Mesenchymal stem cell (in vitro differentiated cells and primary cell): ENCODE measurements around the gene SUPT3H.

Source experiments
- DNase-seq: peaks from one replicate; pipeline ENCODE4 v3.0.0-alpha.2; 2013
- H2AFZ ChIP-seq: one replicate; pipeline ENCODE4 v1.6.1; 2013; ENCODE audit warnings: low read depth, mild to moderate bottlenecking, control low read depth, inconsistent platforms, low read length, moderate library complexity
- H2AK5ac ChIP-seq: 2 replicates; pipeline ENCODE4 v1.6.1; 2013; ENCODE audit warnings: low read length, moderate library complexity, mild to moderate bottlenecking, inconsistent platforms; ENCODE audit not compliant: severe bottlenecking
- H2BK120ac ChIP-seq: one replicate; pipeline ENCODE4 v1.6.1; 2013; ENCODE audit warnings: low read depth, mild to moderate bottlenecking, inconsistent platforms, low read length, moderate library complexity
- H2BK12ac ChIP-seq, 2 experiments: one replicate each; pipeline ENCODE4 v1.6.1; 2013; ENCODE audit warnings: inconsistent platforms in 2 of 2, low read length in 2 of 2, mild to moderate bottlenecking in 2 of 2, moderate library complexity in 2 of 2, control low read depth in 1 of 2
- H2BK15ac ChIP-seq: one replicate; pipeline ENCODE4 v1.6.1; 2013; ENCODE audit warnings: mild to moderate bottlenecking, low read depth, inconsistent platforms; ENCODE audit not compliant: poor library complexity, severe bottlenecking
- H2BK5ac ChIP-seq: 2 replicates; pipeline ENCODE4 v1.6.1; 2013; ENCODE audit warnings: low read depth, mild to moderate bottlenecking, low read length, control low read depth, inconsistent platforms; ENCODE audit not compliant: poor library complexity, severe bottlenecking
- H3K14ac ChIP-seq, 2 experiments: one replicate each; pipeline ENCODE4 v1.6.1; 2013; ENCODE audit warnings: inconsistent platforms in 2 of 2, low read length in 2 of 2, control low read depth in 1 of 2, mild to moderate bottlenecking in 1 of 2, moderate library complexity in 1 of 2
- H3K18ac ChIP-seq, 2 experiments: one replicate each; pipeline ENCODE4 v1.6.1; 2013; ENCODE audit warnings: inconsistent platforms in 2 of 2, low read length in 2 of 2, control low read depth in 1 of 2, low read depth in 1 of 2, mild to moderate bottlenecking in 1 of 2
- H3K23ac ChIP-seq, 2 experiments: one replicate each; pipeline ENCODE4 v1.6.1; 2013; ENCODE audit warnings: inconsistent platforms in 2 of 2, low read length in 2 of 2, mild to moderate bottlenecking in 2 of 2, moderate library complexity in 2 of 2, control low read depth in 1 of 2
- H3K27ac ChIP-seq: 2 replicates; pipeline ENCODE4 v1.5.1; 2013; ENCODE audit warnings: mild to moderate bottlenecking, moderate library complexity, low read length, control low read depth, inconsistent platforms; ENCODE audit not compliant: poor library complexity, severe bottlenecking
- H3K27me3 ChIP-seq, 2 experiments: 2 replicates each; pipeline versions ENCODE4 v1.6.1 to v1.7.0; 2013; ENCODE audit warnings: low read length in 2 of 2, mild to moderate bottlenecking in 2 of 2, moderate library complexity in 2 of 2, control low read depth in 1 of 2, inconsistent platforms in 1 of 2; ENCODE audit not compliant: control insufficient read depth in 1 of 2, insufficient read depth in 1 of 2
- H3K36me3 ChIP-seq, 2 experiments: 2 replicates each; pipeline versions ENCODE4 v1.6.1 to v1.7.0; 2013; ENCODE audit warnings: low read length in 2 of 2, control low read depth in 1 of 2, inconsistent platforms in 1 of 2, low read depth in 1 of 2, mild to moderate bottlenecking in 1 of 2; ENCODE audit not compliant: insufficient read depth in 2 of 2, control insufficient read depth in 1 of 2
- H3K4ac ChIP-seq, 2 experiments: one replicate each; pipeline ENCODE4 v1.6.1; 2013; ENCODE audit warnings: inconsistent platforms in 2 of 2, low read length in 2 of 2, mild to moderate bottlenecking in 2 of 2, moderate library complexity in 2 of 2, control low read depth in 1 of 2, low read depth in 1 of 2
- H3K4me1 ChIP-seq: 2 replicates; pipeline ENCODE4 v1.6.1; 2013; ENCODE audit warnings: low read depth, low read length, control low read depth; ENCODE audit not compliant: control insufficient read depth, insufficient read depth
- H3K4me2 ChIP-seq: 2 replicates; pipeline ENCODE4 v1.6.1; 2013; ENCODE audit warnings: low read length, mild to moderate bottlenecking, inconsistent platforms; ENCODE audit not compliant: poor library complexity, severe bottlenecking
- H3K4me3 ChIP-seq, 2 experiments: 2 replicates each; pipeline versions ENCODE4 v1.5.1 to v1.7.0; 2013; ENCODE audit warnings: low read length in 2 of 2, mild to moderate bottlenecking in 2 of 2, control low read depth in 1 of 2, low read depth in 1 of 2; ENCODE audit not compliant: insufficient read depth in 1 of 2
- H3K79me1 ChIP-seq: replicated peaks from 2 replicates; pipeline ENCODE4 v1.6.1; 2013; ENCODE audit warnings: mild to moderate bottlenecking, control low read depth, low read length, inconsistent platforms; ENCODE audit not compliant: poor library complexity, severe bottlenecking
- H3K9ac ChIP-seq: 2 replicates; pipeline ENCODE4 v1.7.0; 2013; ENCODE audit warnings: mild to moderate bottlenecking, low read length, moderate library complexity
- H3K9me3 ChIP-seq: 2 replicates; pipeline ENCODE4 v1.7.0; 2013; ENCODE audit warnings: mild to moderate bottlenecking, low read length; ENCODE audit not compliant: control insufficient read depth
- H4K8ac ChIP-seq: one replicate; pipeline ENCODE4 v1.6.1; 2013; ENCODE audit warnings: inconsistent platforms, mild to moderate bottlenecking, low read length, moderate library complexity
- H4K91ac ChIP-seq: one replicate; pipeline ENCODE4 v1.6.1; 2013; ENCODE audit warnings: mild to moderate bottlenecking, low read length, inconsistent platforms
- WGBS: methylation state at CpG from one replicate; pipeline ENCODE4 v1.1.7; 2013; ENCODE audit warnings: mixed read lengths; 5-methylcytosine and 5-hydroxymethylcytosine counted together

SUPT3H gene

GRCh38 chr6:44800784-44801592 is 576.7 kb downstream of the SUPT3H start:
- H3K79me1 ChIP-seq: no peaks in the 10 kb centered on the region
- no peak overlapping the region for H2BK5ac ChIP-seq
- H3K23ac ChIP-seq: no peak overlapping the region
- no peak overlapping the region for H4K8ac ChIP-seq
- no peak overlapping the region for H2AFZ ChIP-seq
- H2BK120ac ChIP-seq: no peak overlapping the region
- no peak overlapping the region for H2BK15ac ChIP-seq
- peaks cover 0 to 11% of the 10 kb centered on the region in 2 experiments for H3K27me3 ChIP-seq
- H3K4me3 ChIP-seq: no peak overlapping the region
- no peak overlapping the region for H2BK12ac ChIP-seq
- H3K27ac ChIP-seq: no peak overlapping the region
- H3K9ac ChIP-seq: no peak overlapping the region
- no peak for DNase-seq
- H4K91ac ChIP-seq: no peak overlapping the region
- no peak overlapping the region for H3K14ac ChIP-seq
- H3K36me3 ChIP-seq: peaks cover 0 to 5% of the 10 kb centered on the region in 2 experiments
- H3K4me2 ChIP-seq: no peak overlapping the region
- WGBS: 77% methylated on average over 8 of the region's 8 CpGs
- no peak overlapping the region for H3K4ac ChIP-seq
- no peaks in the 10 kb centered on the region for H3K9me3 ChIP-seq
- peaks cover 9% of the 10 kb centered on the region for H3K4me1 ChIP-seq
- H2AK5ac ChIP-seq: peak overlapping the region; percentile 44
- no peak overlapping the region for H3K18ac ChIP-seq

- WGBS: 63% methylated on average over 6 of the region's 8 CpGs
Observed at GRCh38 chr6:44800171-44800783, 577.5 kb downstream of the SUPT3H start.

GRCh38 chr6:44797746-44798145 is 580.0 kb downstream of the SUPT3H start:
- H4K8ac ChIP-seq: no peak overlapping the region
- no peak overlapping the region for H2BK15ac ChIP-seq
- no peaks in the 10 kb centered on the region for H3K79me1 ChIP-seq
- H3K4me2 ChIP-seq: no peak overlapping the region
- no peak overlapping the region for H3K14ac ChIP-seq
- no peak overlapping the region for H2BK120ac ChIP-seq
- H3K9ac ChIP-seq: no peak overlapping the region
- no peak overlapping the region for H3K18ac ChIP-seq
- DNase-seq: no peak
- no peak overlapping the region for H4K91ac ChIP-seq
- no peak overlapping the region for H3K27ac ChIP-seq
- no peak overlapping the region for H2AFZ ChIP-seq
- H3K4ac ChIP-seq: no peak overlapping the region
- H3K23ac ChIP-seq: no peak overlapping the region
- H2BK5ac ChIP-seq: no peak overlapping the region
- H3K36me3 ChIP-seq: no peaks in the 10 kb centered on the region
- H3K4me1 ChIP-seq: peaks cover 1% of the 10 kb centered on the region
- H2BK12ac ChIP-seq: no peak overlapping the region
- no peak overlapping the region for H2AK5ac ChIP-seq
- no peaks in the 10 kb centered on the region for H3K9me3 ChIP-seq
- no peak overlapping the region for H3K4me3 ChIP-seq
- 94% methylated on average over 2 of the region's 3 CpGs for WGBS
- H3K27me3 ChIP-seq: peaks cover 0 to 11% of the 10 kb centered on the region in 2 experiments

More at GRCh38 chr6:44800171-44800783, 577.5 kb downstream of the SUPT3H start:
- H3K4me1 ChIP-seq: peaks cover 7% of the 10 kb centered on the region
- no peak overlapping the region for H4K8ac ChIP-seq
- peak; percentile 22 for DNase-seq
- H3K4me2 ChIP-seq: no peak overlapping the region
- no peak overlapping the region for H4K91ac ChIP-seq
- H2BK5ac ChIP-seq: no peak overlapping the region
- no peaks in the 10 kb centered on the region for H3K79me1 ChIP-seq
- peak overlapping the region in 1 of 2 experiments; percentile 35 for H3K4me3 ChIP-seq
- no peak overlapping the region for H2BK120ac ChIP-seq
- H2BK15ac ChIP-seq: no peak overlapping the region
- no peak overlapping the region for H3K4ac ChIP-seq
- H2AFZ ChIP-seq: no peak overlapping the region
- H3K9ac ChIP-seq: peak overlapping the region; percentile 34
- no peak overlapping the region for H2AK5ac ChIP-seq
- no peak overlapping the region for H3K27ac ChIP-seq
- H3K14ac ChIP-seq: no peak overlapping the region
- peaks cover 0 to 5% of the 10 kb centered on the region in 2 experiments for H3K36me3 ChIP-seq
- no peaks in the 10 kb centered on the region for H3K9me3 ChIP-seq
- no peak overlapping the region for H3K18ac ChIP-seq
- peaks cover 0 to 11% of the 10 kb centered on the region in 2 experiments for H3K27me3 ChIP-seq
- H3K23ac ChIP-seq: no peak overlapping the region
- H2BK12ac ChIP-seq: no peak overlapping the region

GRCh38 chr6:44795326-44795725 is 582.4 kb downstream of the SUPT3H start:
- no peak for DNase-seq
- H3K36me3 ChIP-seq: no peaks in the 10 kb centered on the region
- H2BK12ac ChIP-seq: no peak overlapping the region
- H3K18ac ChIP-seq: no peak overlapping the region
- H4K8ac ChIP-seq: no peak overlapping the region
- H3K9me3 ChIP-seq: no peaks in the 10 kb centered on the region
- WGBS: 92% methylated on average over 7 of the region's 7 CpGs
- H4K91ac ChIP-seq: no peak overlapping the region
- H3K4me3 ChIP-seq: no peak overlapping the region
- peaks cover 1% of the 10 kb centered on the region for H3K4me1 ChIP-seq
- H3K79me1 ChIP-seq: no peaks in the 10 kb centered on the region
- no peak overlapping the region for H3K14ac ChIP-seq
- no peak overlapping the region for H2BK120ac ChIP-seq
- H3K27me3 ChIP-seq: peaks cover 0 to 3% of the 10 kb centered on the region in 2 experiments
- no peak overlapping the region for H3K4ac ChIP-seq
- no peak overlapping the region for H2AK5ac ChIP-seq
- no peak overlapping the region for H3K27ac ChIP-seq
- H3K4me2 ChIP-seq: no peak overlapping the region
- no peak overlapping the region for H3K9ac ChIP-seq
- H2BK15ac ChIP-seq: no peak overlapping the region
- no peak overlapping the region for H2AFZ ChIP-seq
- H2BK5ac ChIP-seq: no peak overlapping the region
- no peak overlapping the region for H3K23ac ChIP-seq
